ENCODE measurements around the gene NDFIP1. TPM values are rescaled to one million over a fixed set of nuclear protein-coding genes. Genes with fewer than 3 reads are reported as not detected.

Gene NDFIP1
- total and polyA plus RNA-seq, 2 of the 13 experiments (the other 11 are each of a cell fraction or from before 2014, with no cell fraction given): 12.4 to 15.7 TPM

GRCh38 chr5:142159354-142159753, 50.8 kb downstream of the NDFIP1 start:
- in situ Hi-C loops (cut with HindIII; ENCODE audit: extremely low pct_ligation_motif_present, low pct_unique_long_range_greater_than_20kb): loop anchor here (5.0 to 25.0 kb wide), 2 partner anchors 153 to 388 kb away; no protein-coding TSS in a partner anchor
- Histone ChIP-seq H3K4me3 (replicated peaks in 1 of 3; ENCODE audit: insufficient read depth in 1 of 3, low read depth in 2 of 3, low read length in 3 of 3) (no peak overlapping the region), H3K27me3 (ENCODE audit: control insufficient read depth in 1 of 2, insufficient read depth in 2 of 2, low read length in 2 of 2) (no peaks in the 10 kb centered on the region), H3K4me2 (ENCODE audit: low read depth, low read length) (no peak overlapping the region), H2AFZ (ENCODE audit: low read length) (no peak overlapping the region), H4K20me1 (ENCODE audit: insufficient read depth, low read length) (no peaks in the 10 kb centered on the region), H3K79me2 (ENCODE audit: insufficient read depth, low read length) (no peaks in the 10 kb centered on the region), H3K36me3 (replicated peaks in 1 of 2; ENCODE audit: control insufficient read depth in 1 of 2, insufficient read depth in 2 of 2, low read length in 2 of 2) (no peaks in the 10 kb centered on the region), H3K4me1 (ENCODE audit: insufficient read depth, low read length) (peaks cover 8% of the 10 kb centered on the region), H3K9ac (ENCODE audit: insufficient read depth, low read depth, low read length) (no peak overlapping the region), H3K27ac (ENCODE audit: extremely low read length, insufficient read depth, low read length) (no peak overlapping the region), H3K9me3 (ENCODE audit: low read length) (no peaks in the 10 kb centered on the region)
- no peak for DNase-seq (ENCODE audit: low spot score)
- no peak for TF ChIP-seq HDAC2 (CRISPR knock-in tag; IDR thresholded peaks at IDR 0.05)
- TF ChIP-seq ZNF280B (CRISPR knock-in tag; IDR thresholded peaks at IDR 0.05; ENCODE audit: borderline replicate concordance): no peak
- no peak for TF ChIP-seq ZNF484 (CRISPR knock-in tag; IDR thresholded peaks at IDR 0.05; ENCODE audit: borderline replicate concordance, low read depth)
- no peak for TF ChIP-seq STAT5B (CRISPR knock-in tag; IDR thresholded peaks at IDR 0.05)
- no peak for TF ChIP-seq RAD51 (IDR thresholded peaks at IDR 0.05; ENCODE audit: borderline replicate concordance)
- no peak for TF ChIP-seq MAZ (IDR thresholded peaks at IDR 0.05; ENCODE audit: borderline replicate concordance, low read depth, low read length)
- no peak for TF ChIP-seq MAZ (CRISPR knock-in tag; IDR thresholded peaks at IDR 0.05; ENCODE audit: low read depth)
- no peak for TF ChIP-seq ZNF569 (CRISPR knock-in tag; IDR thresholded peaks at IDR 0.05; ENCODE audit: borderline replicate concordance)
- TF ChIP-seq CENPT (CRISPR knock-in tag; IDR thresholded peaks at IDR 0.05; ENCODE audit: low read depth): no peak
- FAIRE-seq: no peak
- intact Hi-C loops (cut with micrococcal nuclease; ENCODE audit: unreplicated experiment): loop anchor here (10.0 kb wide), 1 partner anchor 265 kb away; no protein-coding TSS in a partner anchor
- ChIA-PET CTCF (ENCODE audit: low intra/inter-chr PET ratio, low total read pairs) (no interaction called here), POLR2A (no interaction called here)
- no TSS peak for BruUV-seq (replicated peaks)
- no peak for ATAC-seq
